COR-L47 (cell line): ENCODE measurements around the gene DGCR2.
"Not testable (repeated sequence)": the region's sequence is repeated elsewhere in the genome, so short reads cannot be mapped to it uniquely, and the experiment has no call there.

ENCODE experiments used
- DNase-seq: peaks from one replicate; lab custom pipeline; 2025; lab: John Stamatoyannopoulos, UW

The DGCR2 gene

DNA sequence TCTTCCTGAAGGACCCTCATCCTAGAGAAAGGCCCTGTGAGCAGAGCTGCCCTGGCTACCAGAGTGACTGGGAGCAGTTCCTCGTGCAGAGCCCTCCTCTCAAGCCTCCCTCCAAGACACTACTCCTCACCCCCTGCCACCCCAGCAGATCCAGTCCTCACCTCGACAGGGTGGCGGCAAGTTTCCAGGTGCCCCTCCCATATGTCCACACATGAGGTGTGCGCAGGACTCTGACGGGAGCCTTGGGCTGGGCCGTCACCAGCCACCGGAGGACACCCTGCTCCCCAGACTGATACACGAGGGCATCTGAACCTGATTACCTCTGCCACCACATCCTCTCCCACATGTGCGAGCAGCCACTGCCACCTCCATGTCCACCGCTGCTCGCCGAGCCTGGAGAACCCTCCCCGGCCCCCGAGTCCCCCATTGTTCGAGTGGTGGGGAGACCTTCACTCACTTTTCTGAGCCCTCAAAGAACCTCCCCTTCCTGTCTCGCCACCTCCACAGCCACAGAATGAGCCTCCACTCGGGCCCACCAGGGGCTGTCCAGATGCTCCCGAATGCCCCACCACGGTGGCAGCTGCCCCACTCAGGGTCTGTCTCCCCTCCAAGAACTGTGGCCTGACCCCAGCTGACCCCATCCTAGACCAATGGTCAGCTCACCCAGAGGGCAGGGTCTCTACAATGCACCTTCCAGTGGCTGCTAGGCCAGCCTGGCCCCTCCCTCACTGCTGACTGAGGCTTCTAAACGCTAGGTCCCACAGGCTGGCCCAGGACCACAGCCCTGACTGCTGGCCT is 62.5 kb downstream of the DGCR2 start:
- no peak for DNase-seq

DNA sequence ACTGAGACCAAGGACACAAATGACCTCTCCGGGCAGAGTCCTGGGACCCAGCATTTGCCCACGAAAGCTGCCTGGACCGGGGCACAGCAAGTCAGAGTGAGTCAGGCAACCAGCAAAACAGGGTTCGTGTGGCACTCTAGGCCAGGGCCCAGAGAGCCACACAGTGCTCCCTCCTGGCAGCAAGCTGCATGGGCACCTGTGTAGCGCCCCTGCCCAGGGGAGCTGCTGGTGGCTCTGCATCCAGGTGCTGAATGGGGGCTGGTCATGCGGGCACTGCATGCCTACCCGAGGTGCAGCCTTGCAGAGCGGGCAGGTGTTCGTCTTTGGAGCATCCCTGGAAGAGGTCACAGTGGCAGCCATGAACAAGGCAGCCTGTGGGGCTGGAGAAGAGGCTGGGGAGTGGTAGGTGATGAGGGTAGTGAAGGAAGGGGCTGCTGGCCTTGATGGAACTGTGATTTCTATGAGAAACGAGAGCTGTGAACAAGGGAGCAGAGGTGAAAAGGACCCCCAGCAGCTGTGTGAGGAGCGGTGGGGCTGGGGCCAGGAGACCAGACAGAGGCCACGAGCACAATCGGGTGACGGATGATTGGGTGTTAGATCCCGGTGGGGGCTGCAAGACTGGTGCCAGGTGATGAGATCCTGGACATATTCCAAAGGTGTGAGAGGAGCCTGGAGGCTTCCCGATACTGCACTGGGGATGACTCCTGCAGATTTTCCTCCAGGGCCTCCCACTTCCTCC is 63.3 kb downstream of the DGCR2 start:
- peak; percentile 7 for DNase-seq

- DNase-seq: no peak
Observed at GRCh38 chr22:19057999-19058491, 64.2 kb downstream of the DGCR2 start.

DNA sequence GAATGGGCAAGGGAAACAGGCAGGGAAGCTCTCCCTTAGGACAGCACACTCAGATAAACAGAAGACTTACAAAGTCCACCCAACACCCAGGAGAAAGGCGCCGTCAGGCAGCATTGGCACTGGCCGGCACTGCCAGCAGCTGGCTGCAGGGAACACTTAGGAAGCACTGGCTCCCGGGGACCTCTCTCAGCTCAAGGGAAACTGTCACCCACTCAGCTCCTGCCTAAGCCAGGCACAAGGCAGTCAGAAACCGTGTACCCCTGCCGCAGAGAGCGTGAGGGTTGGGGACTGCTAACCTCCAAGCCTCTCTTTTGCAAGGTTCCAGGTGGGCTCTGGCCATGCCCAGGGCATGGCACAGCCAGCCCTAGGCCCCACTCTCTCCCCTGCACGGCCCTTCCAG is 64.7 kb downstream of the DGCR2 start:
- no peak for DNase-seq

DNA sequence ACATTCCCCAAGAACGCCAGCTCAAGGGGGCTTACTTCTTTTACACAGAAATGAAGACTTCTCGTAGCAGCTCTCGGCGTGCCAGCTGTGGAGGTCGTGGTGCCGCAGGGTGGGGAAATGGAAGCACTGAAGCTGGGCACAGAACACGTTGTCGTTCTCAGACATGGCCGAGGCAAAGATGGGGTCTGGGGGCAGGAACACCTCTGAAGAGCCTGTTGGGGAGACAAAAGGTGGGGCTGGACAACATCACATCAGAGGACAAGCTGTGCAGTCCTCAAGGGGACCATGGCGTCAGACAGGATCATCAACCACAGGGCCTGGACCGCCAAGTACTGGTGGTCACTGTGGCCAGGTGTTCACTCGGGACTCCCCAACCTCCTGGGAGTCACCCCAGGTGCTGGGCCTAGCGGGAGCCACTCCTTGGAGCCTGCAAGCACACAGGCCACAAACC is 65.2 kb downstream of the DGCR2 start:
- no peak for DNase-seq

- DNase-seq: no peak
Observed at GRCh38 chr22:19055801-19056200, 66.4 kb downstream of the DGCR2 start.

DNA sequence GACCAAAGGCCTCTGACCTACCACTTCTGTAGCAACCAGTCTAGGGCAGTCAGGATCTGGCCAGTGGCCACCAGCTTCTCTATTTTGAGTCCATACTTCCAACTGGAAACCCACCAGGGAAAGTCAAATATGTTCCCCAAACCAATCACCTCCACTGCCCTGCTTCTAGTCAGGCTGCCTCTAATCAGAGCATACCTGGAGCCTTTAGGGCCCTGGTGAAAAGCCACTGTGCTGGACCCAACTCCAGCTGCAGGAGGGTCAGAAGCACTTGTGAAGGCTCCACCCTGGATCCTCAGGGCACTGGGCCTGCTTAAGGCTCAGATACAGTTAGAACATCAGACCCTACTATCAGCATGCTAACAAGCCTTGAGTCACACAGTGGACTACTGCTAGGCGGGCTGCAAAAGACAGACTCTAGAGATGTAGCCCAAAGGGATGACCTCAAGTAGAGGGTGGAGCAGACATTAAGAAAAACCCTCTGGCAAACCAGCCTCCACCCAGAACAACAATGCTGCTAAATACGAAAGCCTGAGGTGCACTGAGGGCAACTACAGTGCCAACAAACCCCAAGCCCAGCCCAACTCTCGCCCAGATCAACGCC is 69.2 kb downstream of the DGCR2 start:
- DNase-seq: no peak

GRCh38 chr22:19051381-19052072 is 70.7 kb downstream of the DGCR2 start:
- no peak for DNase-seq

DNA sequence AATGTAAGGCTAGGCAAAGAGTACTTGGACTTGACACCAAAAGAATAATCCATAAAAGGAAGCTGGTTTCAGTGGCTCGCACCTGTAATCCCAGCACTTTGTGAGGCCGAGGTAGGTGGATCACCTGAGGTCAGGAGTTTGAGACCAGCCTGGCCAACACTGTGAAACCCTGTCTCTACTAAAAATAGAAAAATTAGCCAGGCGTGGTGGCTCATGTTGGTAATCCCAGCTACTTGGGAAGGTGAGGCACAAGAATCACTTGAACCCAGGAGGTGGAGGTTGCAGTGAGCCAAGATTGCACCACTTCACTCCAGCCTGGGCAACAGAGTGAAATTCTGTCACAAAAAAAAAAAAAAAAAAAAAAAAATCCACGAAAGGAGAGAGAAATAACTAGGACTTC is 71.4 kb downstream of the DGCR2 start:
- DNase-seq: not testable (repeated sequence)

GRCh38 chr22:19050117-19050516 is 72.1 kb downstream of the DGCR2 start:
- DNase-seq: no peak

GRCh38 chr22:19048531-19048930 is 73.7 kb downstream of the DGCR2 start:
- DNase-seq: no peak

- DNase-seq: no peak
Observed at GRCh38 chr22:19047993-19048392, 74.2 kb downstream of the DGCR2 start.

DNA sequence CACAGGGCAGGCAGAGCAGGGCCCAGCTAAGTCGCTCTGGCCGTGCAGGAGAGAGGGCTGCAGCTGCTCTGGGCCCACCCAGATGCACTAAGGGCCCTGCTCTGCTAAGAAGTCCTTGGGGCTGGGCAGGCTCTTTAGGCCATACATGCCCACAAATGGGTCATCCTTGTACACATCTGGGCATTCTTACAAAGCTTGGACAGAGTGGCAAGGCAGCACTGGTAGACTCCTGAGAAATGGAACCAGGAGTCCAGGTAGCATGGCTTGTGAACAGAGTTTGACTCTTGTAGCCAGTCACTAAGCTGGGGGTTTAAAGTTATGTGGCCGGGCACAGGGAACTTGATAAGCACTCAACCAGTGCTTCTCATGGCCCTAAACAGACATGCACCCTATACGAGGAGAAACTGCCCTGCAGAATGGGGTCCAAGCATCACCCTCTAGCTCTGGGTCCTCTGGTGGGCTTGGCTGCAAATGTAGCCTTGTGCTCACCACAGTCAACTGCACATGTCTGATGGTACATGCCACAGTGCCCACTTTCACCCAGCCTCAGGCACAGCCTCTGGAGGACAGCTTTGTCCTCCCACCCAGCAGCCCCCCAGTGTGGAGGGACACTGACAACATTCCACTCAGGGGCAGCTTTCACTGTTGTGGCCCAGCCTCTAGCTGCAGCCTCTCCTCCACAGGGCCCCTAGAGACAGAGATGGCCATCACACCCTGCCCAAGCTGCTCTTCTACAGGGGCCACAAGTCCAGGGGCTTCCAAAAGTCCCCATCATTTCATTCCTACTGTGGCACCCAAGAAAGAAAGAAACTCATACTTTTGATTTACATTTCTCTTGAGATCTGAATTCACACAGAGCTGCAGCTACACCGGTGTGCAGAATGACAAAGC is 75.2 kb downstream of the DGCR2 start:
- DNase-seq: no peak

- DNase-seq: no peak
Observed at GRCh38 chr22:19046287-19046686, 75.9 kb downstream of the DGCR2 start.

- no peak for DNase-seq
Observed at GRCh38 chr22:19045094-19045493, 77.1 kb downstream of the DGCR2 start.

- no peak for DNase-seq
Observed at GRCh38 chr22:19044381-19044780, 77.8 kb downstream of the DGCR2 start.

DNA sequence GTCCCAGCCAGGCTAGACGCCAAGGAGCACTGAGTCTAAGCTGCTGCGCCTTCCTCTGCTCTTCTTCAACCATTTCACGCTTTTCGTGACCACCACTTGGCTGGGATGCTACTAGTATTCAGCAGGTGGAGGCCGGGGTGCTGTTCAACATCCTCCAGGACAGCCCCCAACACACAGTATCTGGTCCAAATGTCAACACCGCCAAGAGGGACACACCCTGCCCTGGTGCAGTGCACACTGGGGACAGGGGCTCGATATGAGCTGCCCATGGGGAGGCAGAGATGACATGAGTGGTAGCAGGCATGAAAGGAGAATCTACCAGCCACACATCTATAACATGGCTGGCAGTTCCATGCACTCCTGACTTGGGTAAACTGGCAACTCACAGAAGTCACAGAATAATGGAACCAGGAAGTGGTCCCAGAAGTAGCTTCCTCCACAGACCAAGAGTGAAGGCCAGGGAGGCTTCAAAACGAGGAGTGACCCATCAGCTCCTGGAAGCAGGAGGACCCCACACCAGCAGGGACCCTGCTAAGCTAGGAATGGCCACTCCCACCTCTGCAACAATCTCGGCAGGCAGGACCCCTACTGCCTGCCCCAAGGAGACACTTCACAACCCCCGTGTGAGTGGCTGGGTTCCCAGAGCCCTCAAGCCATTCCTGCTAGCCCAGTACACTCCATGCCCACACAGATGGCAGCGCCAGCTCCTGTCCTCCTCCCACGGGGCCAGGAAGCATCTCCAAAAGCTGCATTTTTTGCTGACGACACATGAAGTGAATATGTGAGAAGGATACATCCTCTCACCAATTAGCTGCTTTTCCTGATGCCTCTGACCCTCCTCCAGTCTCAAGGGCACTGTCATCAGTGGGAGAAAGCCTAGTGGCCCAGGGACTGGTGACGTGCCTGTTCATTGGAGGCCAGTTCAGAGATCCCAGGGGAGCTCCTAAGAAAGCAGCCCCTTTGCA is 78.8 kb downstream of the DGCR2 start:
- no peak for DNase-seq

DNA sequence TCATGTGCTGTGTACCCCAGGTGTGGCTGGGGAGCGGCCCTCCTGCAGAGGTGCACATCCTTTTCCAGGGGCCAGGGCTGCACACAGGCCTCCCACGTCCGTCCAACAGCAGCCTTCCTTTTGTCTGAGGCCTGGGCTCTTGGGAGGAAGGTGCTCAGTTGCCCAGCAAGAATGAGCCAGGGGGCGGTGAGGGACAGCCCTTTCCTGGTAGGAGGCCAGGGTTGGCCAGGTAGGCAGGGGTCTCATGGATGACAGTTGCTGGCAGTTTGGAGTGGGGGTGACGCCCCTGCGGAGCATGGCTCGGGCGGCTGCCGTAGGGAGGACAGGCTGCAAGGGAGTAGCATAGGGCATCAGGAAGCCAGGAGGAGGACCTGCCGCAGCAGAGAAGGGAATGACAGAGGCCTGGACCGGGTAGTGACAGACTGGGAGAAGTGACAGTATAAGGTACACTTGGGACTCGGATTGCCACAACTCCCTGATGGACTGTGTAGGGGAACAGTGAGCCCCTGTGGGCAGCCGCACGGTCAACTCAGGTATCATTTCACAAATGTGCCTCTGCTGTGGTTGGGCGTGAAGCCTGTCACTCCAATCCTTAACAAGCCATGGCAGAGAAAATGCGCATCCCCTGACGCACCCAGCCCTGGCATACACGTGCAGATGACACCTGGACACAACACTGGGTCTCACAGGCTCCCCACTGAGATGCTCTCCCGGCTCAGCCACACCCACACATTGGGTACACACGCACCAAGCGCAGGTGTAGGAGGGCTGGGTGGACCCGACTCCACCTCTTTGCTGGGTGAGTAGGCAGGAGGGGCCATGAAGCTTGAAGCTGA is 79.7 kb downstream of the DGCR2 start:
- peak; percentile 93 for DNase-seq

DNA sequence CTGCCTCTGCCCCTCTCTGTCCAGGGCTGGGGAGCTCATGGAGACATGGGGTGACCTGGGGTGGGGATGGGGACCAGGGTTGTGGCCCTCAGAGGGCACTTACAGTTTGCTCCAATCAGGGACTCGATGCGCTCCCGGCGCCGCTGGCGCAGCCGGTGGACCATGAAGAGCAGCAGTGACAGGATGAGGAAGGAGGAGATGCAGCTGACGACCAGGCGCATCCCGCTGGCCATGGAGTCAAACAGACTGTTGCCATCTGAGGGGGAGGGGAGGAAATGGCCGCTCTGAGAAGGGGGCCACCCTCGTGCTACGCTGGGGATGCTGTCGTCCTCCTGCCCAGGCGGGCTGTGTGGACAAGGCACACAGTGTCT is 80.5 kb downstream of the DGCR2 start:
- DNase-seq: no peak
